OCI-M2 (cell line): Measurements from ENCODE around the gene SPO11.
A peak's percentile ranks its signal among the peaks of the same experiment; 100 is the strongest.
"Not testable (repeated sequence)": the region's sequence is repeated elsewhere in the genome, so short reads cannot be mapped to it uniquely, and the experiment has no call there.

Source experiments
- DNase-seq: peaks from one replicate; lab custom pipeline; 2025; ENCODE audit not compliant: unreplicated experiment; lab: John Stamatoyannopoulos, UW

The SPO11 gene

DNA sequence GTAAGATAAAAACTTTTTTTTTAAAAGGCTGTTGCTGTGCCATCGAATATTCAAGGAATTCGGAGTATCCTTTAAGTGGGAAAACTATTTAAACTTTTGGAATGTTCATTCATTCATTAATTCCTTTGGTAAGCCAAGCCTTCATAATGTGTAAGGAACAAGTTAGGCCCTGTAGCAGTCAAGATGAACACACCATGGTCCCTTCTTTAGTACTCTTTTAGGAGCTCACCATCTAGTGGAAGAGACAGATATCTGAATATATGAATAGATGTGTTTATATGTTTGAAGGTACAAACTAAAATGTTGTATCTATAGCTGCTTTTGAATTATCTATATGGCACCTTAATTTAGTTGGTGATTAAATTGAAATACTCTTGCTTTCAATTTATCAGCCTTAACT, 5.8 kb downstream of the SPO11 start:
- DNase-seq, result no peak

- no peak for DNase-seq
Measured at GRCh38 chr20:57341663-57342062, 12.1 kb downstream of the SPO11 start.

GRCh38 chr20:57342829-57343228, 13.2 kb downstream of the SPO11 start:
- no peak for DNase-seq

GRCh38 chr20:57346477-57346876, 16.9 kb downstream of the SPO11 start:
- peak; percentile 71 for DNase-seq

DNA sequence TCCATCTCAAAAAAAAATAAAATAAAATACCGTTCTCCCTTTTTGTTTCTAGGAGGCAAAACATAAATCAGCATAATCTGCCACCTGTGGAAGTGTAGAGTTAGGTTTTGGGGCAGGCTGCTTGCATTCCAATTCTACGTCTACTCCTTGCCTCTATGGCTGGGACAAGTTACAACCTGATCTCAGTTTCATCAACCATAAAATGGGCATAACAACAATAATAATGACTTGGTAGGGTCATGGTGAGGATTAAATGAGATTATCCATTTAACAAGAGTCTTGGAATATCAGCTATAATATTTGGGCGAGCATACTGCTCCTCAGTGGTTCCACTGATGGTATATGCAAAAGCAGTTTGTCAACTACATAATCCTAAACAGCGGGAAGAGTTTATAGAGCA, 17.8 kb downstream of the SPO11 start:
- DNase-seq, result no peak

GRCh38 chr20:57348200-57348921, 18.8 kb downstream of the SPO11 start:
- DNase-seq, result not testable (repeated sequence)

DNA sequence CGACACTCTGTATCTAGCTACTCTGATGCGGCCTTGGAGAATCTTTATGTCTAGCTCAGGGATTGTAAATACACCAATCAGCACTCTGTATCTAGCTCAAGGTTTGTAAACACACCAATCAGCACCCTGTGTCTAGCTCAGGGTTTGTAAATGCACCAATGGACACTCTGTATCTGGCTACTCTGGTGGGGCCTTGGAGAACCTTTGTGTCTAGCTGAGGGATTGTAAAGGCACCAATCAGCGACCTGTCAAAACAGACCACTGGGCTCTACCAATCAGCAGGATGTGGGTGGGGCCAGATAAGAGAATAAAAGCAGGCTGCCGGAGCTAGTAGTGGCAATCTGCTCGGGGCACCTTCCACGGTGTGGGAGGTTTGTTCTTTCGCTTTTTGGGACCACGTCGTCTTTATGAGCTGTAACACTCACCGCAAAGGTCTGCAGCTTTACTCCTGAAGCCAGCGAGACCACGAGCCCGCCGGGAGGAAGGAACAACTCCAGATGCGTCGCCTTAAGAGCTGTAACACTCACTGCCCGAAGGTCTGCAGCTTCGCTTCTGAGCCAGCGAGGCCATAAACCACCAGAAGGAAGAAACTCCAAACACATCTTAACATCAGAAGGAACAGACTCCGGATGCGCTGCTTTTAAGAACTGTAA, 19.4 kb downstream of the SPO11 start:
- DNase-seq, result not testable (repeated sequence)

DNA sequence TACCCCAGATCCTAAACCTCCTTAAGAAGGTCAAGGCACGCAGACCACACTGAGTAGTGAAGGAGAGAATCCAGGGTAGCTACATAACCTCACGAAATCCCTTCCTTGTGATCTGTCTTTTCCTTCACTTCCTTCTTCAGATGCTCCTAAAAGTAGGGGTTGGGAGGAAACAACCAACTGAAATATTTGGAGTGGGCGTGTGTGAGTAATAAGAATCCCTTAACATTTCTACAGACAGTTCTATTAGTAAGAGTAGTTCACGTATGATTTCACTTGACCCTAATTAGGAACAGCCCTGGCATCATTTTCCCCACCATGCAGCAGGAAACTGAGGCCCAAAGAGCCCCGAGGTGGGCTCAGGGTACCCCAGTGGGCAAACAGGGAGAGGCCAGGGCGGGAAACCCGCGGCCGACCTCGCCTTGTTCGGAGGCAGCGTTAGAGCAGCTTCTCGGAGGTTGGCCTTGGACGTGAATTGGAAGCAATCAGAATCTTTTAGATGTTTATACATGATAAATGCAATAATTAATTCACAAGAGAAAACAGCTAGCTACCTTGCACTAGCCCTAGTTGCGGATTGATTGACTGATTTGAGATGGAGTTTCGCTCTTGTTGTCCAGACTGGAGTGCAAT, 20.6 kb downstream of the SPO11 start:
- no peak for DNase-seq

DNA sequence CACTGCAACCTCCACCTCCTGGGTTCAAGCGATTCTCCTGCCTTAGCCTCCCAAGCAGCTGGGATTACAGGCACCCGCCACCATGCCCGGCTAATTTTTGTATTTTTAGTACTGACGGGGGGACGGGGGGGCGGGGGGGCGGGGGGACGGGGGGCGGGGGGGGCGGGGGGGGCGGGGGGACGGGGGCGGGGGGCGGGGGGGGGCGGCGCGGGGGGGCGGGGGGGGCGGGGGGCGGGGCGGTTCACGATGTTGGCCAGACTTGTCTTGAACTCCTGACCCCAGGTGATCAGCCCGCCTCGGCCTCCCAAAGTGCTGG, 21.1 kb downstream of the SPO11 start:
- DNase-seq, result not testable (repeated sequence)

GRCh38 chr20:57351042-57351783, 21.6 kb downstream of the SPO11 start, which contains the start of gene RAE1:
TSS of gene RAE1 (plus strand) at chr20:57351255. CDS start at chr20:57354039, 2,784 bp downstream.
- DNase-seq, result peak; percentile 37

DNA sequence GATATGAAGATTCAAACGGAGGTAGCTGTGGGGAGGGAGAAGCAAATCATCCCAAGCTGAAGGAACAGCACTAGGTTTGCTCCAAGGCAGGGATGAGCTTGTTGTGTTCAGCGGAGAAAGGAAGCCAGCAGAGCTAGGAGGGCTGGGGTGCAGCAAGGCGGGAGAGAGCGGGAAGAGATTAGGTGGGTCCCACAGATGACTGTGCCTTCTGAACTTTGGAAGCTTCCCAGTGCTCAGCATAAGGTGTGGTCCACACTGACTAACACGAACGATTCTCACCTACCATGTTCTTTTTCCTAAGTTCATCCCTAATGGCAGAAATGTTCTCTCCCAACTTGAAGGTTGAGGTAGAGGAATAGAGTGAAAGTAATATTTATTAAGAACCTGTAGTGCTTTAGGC, 22.7 kb downstream of the SPO11 start:
- DNase-seq, result no peak

DNA sequence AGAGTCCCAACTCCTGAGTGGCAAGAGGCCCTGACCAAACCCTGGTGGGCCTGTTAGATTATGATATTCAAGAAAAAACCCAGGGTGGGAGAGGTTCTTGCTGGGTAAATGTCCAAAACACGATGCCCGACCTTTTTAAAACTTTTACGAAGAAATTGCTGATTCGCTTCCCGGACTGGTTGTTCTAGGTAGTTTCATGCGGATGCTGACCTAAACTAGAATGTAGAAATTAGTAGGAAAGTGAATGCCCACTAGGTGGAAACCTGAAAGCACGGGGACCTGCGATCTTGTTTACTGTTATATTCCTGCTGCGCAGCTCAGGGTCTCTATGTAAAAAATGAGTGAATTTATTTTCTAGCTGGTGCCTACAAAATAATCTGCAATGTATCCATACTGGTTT, 23.7 kb downstream of the SPO11 start:
- no peak for DNase-seq

- no peak for DNase-seq
Measured at GRCh38 chr20:57361517-57361916, 31.9 kb downstream of the SPO11 start.

DNA sequence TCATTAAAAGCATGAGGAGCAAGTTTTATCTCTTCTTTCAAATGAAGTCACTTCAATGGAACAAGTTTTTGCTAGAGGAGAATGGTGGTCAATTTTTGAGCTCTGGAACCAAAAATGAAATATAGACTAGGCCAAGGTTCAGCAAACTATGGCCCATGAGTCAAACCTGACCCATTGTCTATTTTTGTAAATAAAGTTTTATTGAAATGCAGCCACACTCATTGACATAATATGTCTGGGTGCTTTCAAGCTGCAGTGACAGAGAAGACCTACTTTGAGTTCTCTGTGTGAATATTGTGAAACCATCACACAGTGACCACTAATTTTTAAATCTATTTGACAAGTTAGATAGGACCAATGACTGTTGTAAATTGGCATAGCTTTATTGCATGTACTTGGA, 34.8 kb downstream of the SPO11 start:
- no peak for DNase-seq

DNA sequence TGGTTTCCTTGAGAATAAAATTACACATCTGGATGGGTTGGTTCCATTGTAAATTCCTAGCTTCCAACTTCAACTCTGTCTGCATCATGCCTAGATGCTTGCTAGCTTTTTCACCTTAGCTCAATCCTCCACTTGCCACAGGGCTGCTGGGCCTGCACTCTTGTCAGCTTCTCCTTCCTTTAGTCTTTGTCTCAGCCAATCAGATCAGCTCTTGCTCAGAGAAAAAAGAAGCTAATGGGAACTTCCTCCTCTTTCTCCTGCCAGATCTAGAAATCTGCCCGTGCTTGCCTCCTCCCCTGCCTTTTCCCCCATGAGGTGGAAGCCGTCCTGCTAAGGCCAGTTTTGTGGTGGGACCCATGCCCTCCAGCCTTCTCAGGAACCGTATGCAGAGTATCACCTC, 40.0 kb downstream of the SPO11 start:
- no peak for DNase-seq

- no peak for DNase-seq
Measured at GRCh38 chr20:57370316-57370715, 40.7 kb downstream of the SPO11 start.

DNA sequence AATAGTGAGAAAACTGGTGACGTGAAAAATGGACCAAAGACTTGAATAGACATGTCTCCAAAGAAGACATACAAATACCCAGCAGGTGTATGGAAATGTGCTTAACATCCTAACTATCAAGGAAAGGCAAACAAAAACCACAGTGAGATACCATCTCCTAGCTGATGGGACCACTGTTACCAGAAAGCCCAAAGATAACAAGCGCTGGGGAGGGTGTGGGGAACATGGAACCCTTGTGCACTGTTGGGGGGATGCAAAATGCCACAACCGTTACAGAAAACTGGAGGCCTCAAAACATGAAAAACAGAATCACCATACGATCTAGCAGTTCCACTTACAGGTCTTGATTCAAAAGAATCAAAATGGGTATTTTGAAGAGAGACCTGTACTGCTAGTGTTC, 41.8 kb downstream of the SPO11 start:
- no peak for DNase-seq

GRCh38 chr20:57372157-57372556, 42.6 kb downstream of the SPO11 start:
- DNase-seq, result no peak

DNA sequence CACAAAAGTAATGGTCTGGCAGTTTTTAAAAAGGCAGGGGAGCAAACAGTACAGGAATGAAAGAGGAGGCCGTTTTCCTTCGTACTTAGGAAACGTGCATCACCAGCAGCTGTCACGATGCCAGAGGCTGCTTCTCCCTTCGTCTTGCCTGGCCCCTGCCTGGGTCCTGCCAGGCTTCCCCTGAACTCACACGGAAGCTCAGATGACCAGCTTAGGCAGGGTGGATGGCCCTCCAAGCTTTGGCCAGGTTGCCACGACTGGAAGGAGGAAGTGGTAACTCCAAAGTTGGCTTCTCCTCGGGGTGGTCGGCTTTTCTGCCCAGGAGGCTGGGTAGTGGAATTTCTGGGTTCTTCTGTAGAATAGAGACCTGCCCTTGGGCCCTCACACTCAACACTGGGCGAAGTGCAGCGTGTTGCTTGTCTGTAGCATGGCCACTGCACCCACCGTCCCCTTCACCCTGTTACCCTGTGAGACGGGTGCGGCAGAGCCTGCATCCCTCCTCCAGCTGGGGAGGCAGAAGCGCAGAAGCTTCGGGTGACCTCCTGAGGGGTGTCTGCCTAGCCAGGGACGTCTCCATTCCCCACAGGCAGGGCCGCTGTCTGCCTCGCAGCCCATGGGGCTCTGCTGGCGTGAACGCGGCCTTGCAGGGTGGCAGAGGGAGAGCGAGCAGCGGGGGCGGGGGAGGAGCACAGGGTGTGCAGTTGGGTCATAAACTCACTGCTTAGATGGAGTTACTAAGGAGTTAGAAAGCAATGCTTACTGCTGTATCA, 43.2 kb downstream of the SPO11 start:
- DNase-seq, result no peak

DNA sequence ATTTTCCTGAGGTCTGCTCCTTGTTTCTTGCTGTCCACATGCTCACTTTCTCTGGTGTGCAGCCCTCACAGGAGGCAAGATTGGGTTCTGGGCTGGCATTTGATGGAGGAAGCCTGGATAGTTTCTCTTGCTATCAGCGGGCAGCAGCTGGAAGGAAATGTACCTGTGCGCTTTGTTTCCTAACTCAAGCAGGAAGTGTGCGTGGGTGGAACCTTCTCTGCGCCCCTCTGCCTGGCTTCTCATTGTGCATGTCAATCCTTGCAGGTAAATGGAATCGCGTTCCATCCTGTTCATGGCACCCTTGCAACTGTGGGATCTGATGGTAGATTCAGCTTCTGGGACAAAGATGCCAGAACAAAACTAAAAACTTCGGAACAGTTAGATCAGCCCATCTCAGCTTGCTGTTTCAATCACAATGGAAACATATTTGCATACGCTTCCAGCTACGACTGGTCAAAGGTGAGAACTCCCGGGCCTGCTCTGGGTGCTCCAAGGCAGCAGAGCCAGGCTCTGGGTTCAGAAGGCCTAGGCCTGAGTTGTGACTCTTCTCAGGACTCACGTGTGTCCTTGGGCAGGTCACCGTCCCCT, 44.8 kb downstream of the SPO11 start:
- no peak for DNase-seq
